HT1080 (cell line): ENCODE measurements around the gene ARHGAP22. TPM values are rescaled to one million over a fixed set of nuclear protein-coding genes. Genes with fewer than 3 reads are reported as not detected.

Source experiments
- DNase-seq: peaks from one replicate; pipeline ENCODE4 v3.0.0-alpha.2; 2015; ENCODE audit warnings: low read depth
- total RNA-seq: library from RNA; depleted of rRNA; stranded (reverse); fragments of >200 nt; shearing (Covaris generic); gene quantifications from 2 replicates; pipeline ENCODE4 v1.2.3, GENCODE V29; 2014

Gene ARHGAP22
- total RNA-seq, 1 experiment from 2014 or later: 70.8 TPM

- DNase-seq: no peak
These were observed 13.9 kb downstream of the ARHGAP22 start for GRCh38 chr10:48590945-48591344.

- peak; percentile 88 for DNase-seq
These were observed 15.6 kb downstream of the ARHGAP22 start for GRCh38 chr10:48589266-48589665.

- DNase-seq: no peak
These were observed 17.1 kb downstream of the ARHGAP22 start for GRCh38 chr10:48587819-48588218.

GRCh38 chr10:48587101-48587500 lies 17.8 kb downstream of the ARHGAP22 start:
- DNase-seq: no peak

- no peak for DNase-seq
These were observed 21.9 kb downstream of the ARHGAP22 start for GRCh38 chr10:48582970-48583369.

- DNase-seq: no peak
These were observed 24.6 kb downstream of the ARHGAP22 start for GRCh38 chr10:48580236-48580635.

- DNase-seq: no peak
These were observed 25.5 kb downstream of the ARHGAP22 start for GRCh38 chr10:48579251-48579960.

- no peak for DNase-seq
These were observed 27.7 kb downstream of the ARHGAP22 start for GRCh38 chr10:48577158-48577557.

GRCh38 chr10:48576501-48576900 lies 28.4 kb downstream of the ARHGAP22 start:
- DNase-seq: no peak

- no peak for DNase-seq
These were observed 29.0 kb downstream of the ARHGAP22 start for GRCh38 chr10:48575901-48576300.

GRCh38 chr10:48574817-48575380 lies 30.0 kb downstream of the ARHGAP22 start:
- DNase-seq: no peak

GRCh38 chr10:48574322-48574796 lies 30.5 kb downstream of the ARHGAP22 start:
- no peak for DNase-seq

- no peak for DNase-seq
These were observed 31.8 kb downstream of the ARHGAP22 start for GRCh38 chr10:48573045-48573444.

GRCh38 chr10:48572414-48572813 lies 32.5 kb downstream of the ARHGAP22 start:
- peak; percentile 69 for DNase-seq

- no peak for DNase-seq
These were observed 36.3 kb downstream of the ARHGAP22 start for GRCh38 chr10:48568546-48568945.

GRCh38 chr10:48568131-48568530 lies 36.7 kb downstream of the ARHGAP22 start:
- DNase-seq: no peak

GRCh38 chr10:48567346-48567745 lies 37.5 kb downstream of the ARHGAP22 start:
- no peak for DNase-seq

- DNase-seq: no peak
These were observed 40.3 kb downstream of the ARHGAP22 start for GRCh38 chr10:48564466-48565160.

- no peak for DNase-seq
These were observed 47.3 kb downstream of the ARHGAP22 start for GRCh38 chr10:48557511-48558123.

GRCh38 chr10:48556713-48557112 lies 48.2 kb downstream of the ARHGAP22 start:
- DNase-seq: no peak

- DNase-seq: no peak
These were observed 48.8 kb downstream of the ARHGAP22 start for GRCh38 chr10:48556065-48556464.
